MG63 (cell line): Measurements from ENCODE around the gene NOXO1. TPM values are rescaled to one million over a fixed set of nuclear protein-coding genes. Genes with fewer than 3 reads are reported as not detected.
"Not testable (repeated sequence)": the region's sequence is repeated elsewhere in the genome, so short reads cannot be mapped to it uniquely, and the experiment has no call there.

Source experiments
- DNase-seq: peaks from one replicate; pipeline ENCODE4 v3.0.0-alpha.2; 2020
- H3K27me3 ChIP-seq: fragments of 250-450 bp; sonication (Bioruptor Pico); 2 replicates; pipeline ENCODE4 v1.5.1; 2020; ENCODE audit warnings: mild to moderate bottlenecking, moderate library complexity
- H3K36me3 ChIP-seq: fragments of 250-450 bp; sonication (Bioruptor Pico); 2 replicates; pipeline ENCODE4 v1.5.1; 2020; ENCODE audit warnings: mild to moderate bottlenecking, moderate library complexity
- H3K4me3 ChIP-seq: fragments of 250-450 bp; sonication (Bioruptor Pico); 2 replicates; pipeline ENCODE4 v1.5.1; 2020; ENCODE audit warnings: mild to moderate bottlenecking, moderate library complexity
- H3K9me3 ChIP-seq: fragments of 250-450 bp; sonication (Bioruptor Pico); 2 replicates; pipeline ENCODE4 v1.5.1; 2020; ENCODE audit warnings: mild to moderate bottlenecking, moderate library complexity
- total RNA-seq: library from RNA; depleted of rRNA; stranded (reverse); fragments of >200 nt; shearing (Covaris generic); gene quantifications from 2 replicates; pipeline ENCODE4 v1.2.3, GENCODE V29; 2014; ENCODE audit warnings: low replicate concordance

Gene NOXO1
- total RNA-seq, 1 experiment from 2014 or later = not detected

DNA sequence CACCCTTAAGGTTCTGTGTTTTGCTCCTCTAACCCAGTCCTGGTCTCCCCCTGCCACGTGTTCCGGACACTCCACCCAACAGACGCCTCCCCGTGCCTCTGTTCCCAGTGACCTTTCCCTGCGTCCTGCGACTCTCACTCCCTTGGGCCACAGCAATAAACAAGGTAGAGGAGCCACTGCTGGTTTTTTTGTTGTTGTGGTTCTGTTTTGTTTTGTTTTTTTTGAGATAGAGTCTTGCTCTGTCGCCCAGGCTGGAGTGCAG, 34.6 kb upstream of the NOXO1 start:
- Histone ChIP-seq H3K9me3 (no peaks in the 10 kb centered on the region), H3K27me3 (no peaks in the 10 kb centered on the region), H3K36me3 (no peaks in the 10 kb centered on the region), H3K4me3 (no peak overlapping the region; the same call in 1 of the 2 replicates)
- DNase-seq = no peak

DNA sequence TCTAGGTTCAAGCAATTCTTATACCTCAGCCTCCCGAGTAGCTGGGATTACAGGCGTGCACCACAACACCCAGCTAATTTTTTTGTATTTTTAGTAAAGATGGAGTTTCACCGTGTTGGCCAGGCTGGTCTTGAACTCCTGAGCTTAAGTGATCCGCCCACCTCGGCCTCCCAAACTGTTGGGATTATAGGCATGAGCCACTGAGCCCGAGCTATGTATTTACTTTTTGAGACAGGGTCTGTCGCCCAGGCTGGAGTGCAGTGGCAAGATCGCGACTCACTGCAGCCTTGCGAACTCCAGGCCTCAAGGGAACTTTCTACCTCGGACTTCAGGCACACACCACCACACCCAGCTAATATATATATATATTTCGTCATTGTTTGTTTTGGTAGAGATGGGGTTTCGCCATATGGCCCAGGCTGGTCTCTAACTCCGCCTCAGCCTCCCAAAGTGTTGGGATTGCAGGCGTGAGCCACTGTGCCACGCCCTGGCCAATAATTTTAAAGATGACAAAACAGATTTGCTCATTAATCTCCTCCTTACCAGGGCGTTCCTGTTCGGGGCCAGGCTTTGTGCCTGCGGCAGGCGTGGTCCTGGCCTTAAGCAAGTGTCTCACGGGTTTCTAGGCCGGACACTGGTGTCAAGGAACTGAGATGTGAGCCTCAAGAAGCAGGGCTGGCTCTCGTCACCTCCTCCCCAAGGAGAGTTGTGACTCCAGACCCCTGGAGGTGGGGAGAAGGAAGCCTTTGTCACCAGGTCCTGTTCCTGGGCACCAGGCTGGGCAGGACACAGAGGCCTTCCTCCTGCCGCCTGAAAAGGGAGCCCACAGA, 34.1 kb upstream of the NOXO1 start:
- no peaks in the 10 kb centered on the region for H3K36me3 ChIP-seq
- H3K9me3 ChIP-seq = no peaks in the 10 kb centered on the region
- no peak overlapping the region; the same call in 1 of the 2 replicates for H3K4me3 ChIP-seq
- peak; percentile 95 for DNase-seq
- no peaks in the 10 kb centered on the region for H3K27me3 ChIP-seq

GRCh38 chr16:2013527-2013926, 32.3 kb upstream of the NOXO1 start:
- H3K27me3 ChIP-seq = no peaks in the 10 kb centered on the region
- no peak overlapping the region for H3K4me3 ChIP-seq
- no peaks in the 10 kb centered on the region for H3K9me3 ChIP-seq
- peaks cover 9% of the 10 kb centered on the region for H3K36me3 ChIP-seq
- DNase-seq = peak; percentile 37

DNA sequence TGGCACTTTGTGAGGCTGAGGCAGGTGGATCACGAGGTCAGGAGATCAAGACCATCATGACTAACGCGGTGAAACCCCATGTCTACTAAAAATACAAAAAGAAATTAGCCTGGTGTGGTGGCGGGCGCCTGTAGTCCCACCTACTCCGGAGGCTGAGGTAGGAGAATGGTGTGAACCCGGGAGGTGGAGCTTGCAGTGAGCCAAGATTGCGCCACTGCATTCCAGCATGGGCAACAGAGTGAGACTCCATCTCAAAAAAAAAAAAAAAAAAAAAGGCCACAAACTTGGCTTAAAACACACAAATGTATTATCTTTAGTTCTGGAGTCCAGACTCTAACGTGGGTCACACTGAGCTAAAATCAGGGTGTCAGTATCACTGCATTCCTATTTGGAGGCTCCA, 30.5 kb upstream of the NOXO1 start:
- not testable (repeated sequence) for H3K27me3 ChIP-seq, H3K9me3 ChIP-seq, H3K4me3 ChIP-seq, DNase-seq
- peaks cover 27% of the 10 kb centered on the region for H3K36me3 ChIP-seq

- DNase-seq = peak; percentile 88
- Histone ChIP-seq H3K36me3 (peaks cover 43% of the 10 kb centered on the region), H3K9me3 (no peaks in the 10 kb centered on the region), H3K27me3 (no peaks in the 10 kb centered on the region), H3K4me3 (peak within 1 kb of the TSS; percentile 82)
Observed at GRCh38 chr16:2009791-2010510, 28.7 kb upstream of the NOXO1 start, which contains the start of gene ZNF598. ZNF598 (minus strand) TSS chr16:2009821.

- no peaks in the 10 kb centered on the region for H3K27me3 ChIP-seq
- DNase-seq = no peak
- peak overlapping the region; percentile 82 for H3K4me3 ChIP-seq
- no peaks in the 10 kb centered on the region for H3K9me3 ChIP-seq
- H3K36me3 ChIP-seq = peaks cover 50% of the 10 kb centered on the region
Observed at GRCh38 chr16:2009164-2009711, 28.0 kb upstream of the NOXO1 start.

GRCh38 chr16:2008631-2009163, 27.4 kb upstream of the NOXO1 start:
- Histone ChIP-seq H3K9me3 (no peaks in the 10 kb centered on the region), H3K4me3 (peak overlapping the region; percentile 82), H3K27me3 (no peaks in the 10 kb centered on the region), H3K36me3 (peaks cover 56% of the 10 kb centered on the region)
- DNase-seq = peak; percentile 60

GRCh38 chr16:2008009-2008526, 26.8 kb upstream of the NOXO1 start:
- DNase-seq = peak; percentile 94
- H3K36me3 ChIP-seq = peaks cover 62% of the 10 kb centered on the region

DNA sequence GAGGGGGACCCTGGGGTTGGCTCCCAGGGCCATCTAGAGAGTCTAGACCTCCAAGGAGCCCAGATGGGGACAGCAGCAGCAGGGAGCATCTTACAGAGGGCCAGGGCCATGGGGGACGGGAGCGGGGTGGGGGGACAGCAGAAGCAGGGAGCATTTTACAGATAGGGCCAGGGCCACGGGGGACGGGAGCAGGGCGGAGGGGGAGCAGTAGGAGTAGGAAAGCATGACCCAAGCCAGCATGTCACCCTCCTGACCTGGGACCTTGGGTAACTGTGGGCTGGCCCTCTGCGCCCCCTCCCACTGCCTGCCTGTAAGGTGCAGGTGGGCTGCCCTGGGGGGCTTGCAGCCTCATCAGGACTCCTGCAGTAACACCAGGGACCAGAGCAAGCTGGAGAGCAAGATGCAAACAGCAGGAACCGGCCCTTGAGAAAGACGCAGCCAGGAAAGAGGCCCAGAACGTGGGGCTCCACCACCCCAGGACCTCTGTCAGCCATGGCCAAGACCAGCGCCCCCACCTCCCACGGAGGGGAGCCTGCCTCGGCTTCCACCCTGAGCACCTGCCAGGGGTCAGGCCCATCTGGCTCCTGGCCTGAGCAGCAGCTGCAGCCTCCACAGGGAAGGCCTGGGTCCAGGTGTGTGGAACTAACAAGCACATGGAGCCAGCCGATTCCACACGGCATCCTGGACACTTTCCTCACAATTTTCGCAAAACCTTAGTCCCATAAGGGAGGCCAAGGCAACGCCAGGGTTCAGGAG, 26.0 kb upstream of the NOXO1 start:
- Histone ChIP-seq H3K9me3 (no peaks in the 10 kb centered on the region), H3K27me3 (no peaks in the 10 kb centered on the region), H3K36me3 (peaks cover 70% of the 10 kb centered on the region), H3K4me3 (peak overlapping the region; percentile 82)
- no peak for DNase-seq

More at GRCh38 chr16:2008009-2008526, 26.8 kb upstream of the NOXO1 start:
- Histone ChIP-seq H3K4me3 (peak overlapping the region; percentile 82), H3K27me3 (no peaks in the 10 kb centered on the region), H3K9me3 (no peaks in the 10 kb centered on the region)

GRCh38 chr16:2006317-2006716, 25.0 kb upstream of the NOXO1 start:
- DNase-seq = no peak
- H3K27me3 ChIP-seq = no peaks in the 10 kb centered on the region
- no peak overlapping the region for H3K4me3 ChIP-seq
- no peaks in the 10 kb centered on the region for H3K9me3 ChIP-seq
- peaks cover 80% of the 10 kb centered on the region for H3K36me3 ChIP-seq

- Histone ChIP-seq H3K4me3 (no peak overlapping the region), H3K27me3 (no peaks in the 10 kb centered on the region), H3K36me3 (peaks cover 86% of the 10 kb centered on the region), H3K9me3 (no peaks in the 10 kb centered on the region)
- DNase-seq = no peak
Observed at GRCh38 chr16:2005646-2006045, 24.4 kb upstream of the NOXO1 start.

GRCh38 chr16:2004795-2005517, 23.7 kb upstream of the NOXO1 start:
- peaks cover 92% of the 10 kb centered on the region for H3K36me3 ChIP-seq
- no peaks in the 10 kb centered on the region for H3K27me3 ChIP-seq
- no peak overlapping the region for H3K4me3 ChIP-seq
- DNase-seq = no peak
- H3K9me3 ChIP-seq = no peaks in the 10 kb centered on the region

GRCh38 chr16:2003827-2004641, 22.8 kb upstream of the NOXO1 start:
- Histone ChIP-seq H3K9me3 (no peaks in the 10 kb centered on the region), H3K4me3 (no peak overlapping the region), H3K27me3 (no peaks in the 10 kb centered on the region), H3K36me3 (peaks cover 98% of the 10 kb centered on the region)
- peak; percentile 86 for DNase-seq

- Histone ChIP-seq H3K27me3 (no peaks in the 10 kb centered on the region), H3K9me3 (no peaks in the 10 kb centered on the region), H3K4me3 (no peak overlapping the region), H3K36me3 (peaks cover 98% of the 10 kb centered on the region)
- DNase-seq = no peak
Observed at GRCh38 chr16:2003231-2003826, 22.1 kb upstream of the NOXO1 start.
